Body of pancreas (tissue), 4 donors: ENCODE measurements around the gene INO80C. TPM values are rescaled to one million over a fixed set of nuclear protein-coding genes. Genes with fewer than 3 reads are reported as not detected.
A peak's percentile ranks its signal among the peaks of the same experiment; 100 is the strongest.

Experiments used
- ATAC-seq: fragments of 150-250 bp; one replicate; pipeline ENCODE4 v1.9.1; 2016
- DNase-seq, 4 donors: peaks; one replicate each; pipeline ENCODE4 v3.0.0-alpha.2; 2019
- H3K27ac ChIP-seq, 4 donors: fragments of 200-600 bp; sonication (generic); 1 replicate in 3 of 4; 2 replicates in 1 of 4; pipeline versions ENCODE4 v1.5.1 to v1.6.1; 2016 to 2019; ENCODE audit warnings: mild to moderate bottlenecking in 1 of 4, mixed read lengths in 1 of 4, moderate library complexity in 1 of 4
- H3K27me3 ChIP-seq, 2 donors: fragments of 200-600 bp; sonication (generic); one replicate each; pipeline ENCODE4 v1.6.0; 2016; ENCODE audit warnings: mild to moderate bottlenecking in 1 of 2
- H3K36me3 ChIP-seq, 2 donors: fragments of 200-600 bp; sonication (generic); replicated peaks in 1 of 2; 2 replicates each; pipeline ENCODE4 v1.5.1; 2016; ENCODE audit warnings: low read depth in 2 of 2; ENCODE audit not compliant: insufficient read depth in 1 of 2
- H3K4me1 ChIP-seq: fragments of 200-600 bp; sonication (generic); one replicate; pipeline ENCODE4 v1.6.0; 2016
- H3K4me3 ChIP-seq, 2 donors: fragments of 200-600 bp; sonication (generic); 1 replicate in 1 of 2; 2 replicates in 1 of 2; pipeline ENCODE4 v1.5.1; 2016 to 2019
- H3K9me3 ChIP-seq, 3 donors: fragments of 200-600 bp; sonication (generic); 1 replicate in 2 of 3; 2 replicates in 1 of 3; pipeline ENCODE4 v1.5.1; 2016
- CTCF ChIP-seq, 7 experiments: fragments of 450-650 bp in 4 of 7; fragments of 200-600 bp in 3 of 7; sonication (generic) in 3 of 7; IDR thresholded peaks; one replicate each; pipeline ENCODE4 v1.5.1; 2016 to 2019; ENCODE audit warnings: antibody characterized with exemption in 7 of 7
- POLR2A ChIP-seq, 3 donors: fragments of 450-650 bp; IDR thresholded peaks; one replicate each; pipeline ENCODE4 v1.6.1; 2016; ENCODE audit warnings: antibody characterized with exemption in 3 of 3, mild to moderate bottlenecking in 2 of 3
- WGBS, 2 donors: methylation state at CpG; one replicate each; pipeline ENCODE4 v1.1.5; 2017; 5-methylcytosine and 5-hydroxymethylcytosine counted together
- intact Hi-C: fragments of 100-400 bp; cut with DNase I; formaldehyde crosslinking; loops from one replicate; pipeline ENCODE4 v1.15.1; 2023
- total RNA-seq, 2 donors: library from RNA; depleted of rRNA; stranded (reverse); fragments of >200 nt; gene quantifications; one replicate each; pipeline ENCODE4 v1.1.0, GENCODE V29; 2016

Gene INO80C
- total RNA-seq, 2 donors from 2014 or later = 1.6 to 10.4 TPM

GRCh38 chr18:35507623-35508022 lies 9.9 kb upstream of the INO80C start:
- no peak for TF ChIP-seq POLR2A (IDR thresholded peaks at IDR 0.05)
- TF ChIP-seq CTCF (IDR thresholded peaks at IDR 0.05) = no peak
- Histone ChIP-seq H3K9me3 (no peaks in the 10 kb centered on the region), H3K4me3 (no peak overlapping the region), H3K27ac (no peak overlapping the region), H3K4me1 (peaks cover 30% of the 10 kb centered on the region), H3K36me3 (no peaks in the 10 kb centered on the region), H3K27me3 (no peaks in the 10 kb centered on the region)
- intact Hi-C loops = no loop called here
- WGBS, 2 donors = 59 to 63% methylated on average over 3 of the region's 3 CpGs
- ATAC-seq (no peak), DNase-seq (no peak)

GRCh38 chr18:35507192-35507591 lies 9.4 kb upstream of the INO80C start:
- ATAC-seq = no peak
- 88 to 94% methylated on average over 3 of the region's 3 CpGs for WGBS, 2 donors
- Histone ChIP-seq H3K9me3 (no peaks in the 10 kb centered on the region), H3K27me3 (no peaks in the 10 kb centered on the region), H3K36me3 (no peaks in the 10 kb centered on the region), H3K4me3 (no peak overlapping the region), H3K4me1 (peaks cover 30% of the 10 kb centered on the region), H3K27ac (peak overlapping the region in 2 of 4 donors; percentile 68 to 74)
- DNase-seq = no peak
- intact Hi-C loops = no loop called here
- TF ChIP-seq CTCF (IDR thresholded peaks at IDR 0.05) (no peak), POLR2A (IDR thresholded peaks at IDR 0.05) (no peak)

- ATAC-seq (peak; percentile 96), DNase-seq (peak; percentile 34 to 79 (median 52))
- H3K27ac ChIP-seq = peak overlapping the region; percentile 63 to 74 (median 66)
- intact Hi-C loops = no loop called here
- peaks cover 30% of the 10 kb centered on the region for H3K4me1 ChIP-seq
- no peaks in the 10 kb centered on the region for H3K9me3 ChIP-seq
- 7 to 15% methylated on average over 5 of the region's 5 CpGs for WGBS, 2 donors
- TF ChIP-seq POLR2A (IDR thresholded peaks at IDR 0.05) = no peak
- no peak for TF ChIP-seq CTCF (IDR thresholded peaks at IDR 0.05)
- H3K4me3 ChIP-seq = no peak overlapping the region
- no peaks in the 10 kb centered on the region for H3K27me3 ChIP-seq
- H3K36me3 ChIP-seq = no peaks in the 10 kb centered on the region
These were observed 8.4 kb upstream of the INO80C start for GRCh38 chr18:35506024-35506712.

- intact Hi-C loops = no loop called here
- H3K4me1 ChIP-seq = peaks cover 30% of the 10 kb centered on the region
- H3K27ac ChIP-seq = peak overlapping the region in 3 of 4 donors; percentile 63 to 74 (median 68)
- no peaks in the 10 kb centered on the region for H3K27me3 ChIP-seq
- H3K9me3 ChIP-seq = no peaks in the 10 kb centered on the region
- no peak for ATAC-seq
- 89 to 94% methylated on average over 4 of the region's 4 CpGs for WGBS, 2 donors
- DNase-seq = no peak
- H3K36me3 ChIP-seq = no peaks in the 10 kb centered on the region
- no peak for TF ChIP-seq CTCF (IDR thresholded peaks at IDR 0.05)
- no peak for TF ChIP-seq POLR2A (IDR thresholded peaks at IDR 0.05)
- no peak overlapping the region for H3K4me3 ChIP-seq
These were observed 7.2 kb upstream of the INO80C start for GRCh38 chr18:35504996-35505395.

- no peak for ATAC-seq
- Histone ChIP-seq H3K4me3 (no peak overlapping the region), H3K27me3 (no peaks in the 10 kb centered on the region), H3K27ac (no peak overlapping the region), H3K4me1 (peaks cover 30% of the 10 kb centered on the region), H3K36me3 (no peaks in the 10 kb centered on the region), H3K9me3 (no peaks in the 10 kb centered on the region)
- no peak for TF ChIP-seq POLR2A (IDR thresholded peaks at IDR 0.05)
- TF ChIP-seq CTCF (IDR thresholded peaks at IDR 0.05) = no peak
- no peak for DNase-seq
- 55 to 73% methylated on average over 3 of the region's 3 CpGs for WGBS, 2 donors
- intact Hi-C loops = no loop called here
These were observed 4.3 kb upstream of the INO80C start for GRCh38 chr18:35502052-35502451.
